GM18870 (cell line): ENCODE results near the gene TAF5L.
"Not testable (repeated sequence)": the region's sequence is repeated elsewhere in the genome, so short reads cannot be mapped to it uniquely, and the experiment has no call there.

Experiments used
- ATAC-seq: cut with Tn5 transposase; IDR thresholded peaks from one replicate; pipeline ENCODE4 v1.9.1; 2021; ENCODE audit warnings: moderate library complexity; ENCODE audit not compliant: unreplicated experiment

Gene TAF5L

GRCh38 chr1:229642970-229643369, 17.0 kb upstream of the TAF5L start:
- ATAC-seq = no peak

- ATAC-seq = no peak
Observed at GRCh38 chr1:229642376-229642775, 16.5 kb upstream of the TAF5L start.

GRCh38 chr1:229641306-229641705, 15.4 kb upstream of the TAF5L start:
- ATAC-seq = no peak

DNA sequence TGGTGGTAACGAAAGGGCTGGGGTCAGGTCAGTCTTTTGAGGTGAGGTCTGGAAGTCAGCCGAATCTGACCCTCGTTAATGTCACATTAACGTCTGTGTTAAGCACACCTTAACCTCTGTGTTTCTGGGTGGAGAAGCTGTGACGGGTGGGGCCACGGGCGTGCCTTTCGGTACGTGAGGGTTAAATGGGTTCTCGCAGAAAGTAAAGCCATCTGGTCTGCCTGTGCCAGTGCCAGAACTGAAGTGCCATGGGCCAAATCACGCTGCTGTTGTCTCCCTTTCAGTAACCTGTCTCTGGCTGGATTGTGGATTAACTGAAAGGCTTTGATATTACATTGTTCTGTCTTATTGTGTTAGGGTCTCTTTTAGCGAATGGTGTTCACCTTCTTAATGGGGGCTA, 14.5 kb upstream of the TAF5L start:
- no peak for ATAC-seq

DNA sequence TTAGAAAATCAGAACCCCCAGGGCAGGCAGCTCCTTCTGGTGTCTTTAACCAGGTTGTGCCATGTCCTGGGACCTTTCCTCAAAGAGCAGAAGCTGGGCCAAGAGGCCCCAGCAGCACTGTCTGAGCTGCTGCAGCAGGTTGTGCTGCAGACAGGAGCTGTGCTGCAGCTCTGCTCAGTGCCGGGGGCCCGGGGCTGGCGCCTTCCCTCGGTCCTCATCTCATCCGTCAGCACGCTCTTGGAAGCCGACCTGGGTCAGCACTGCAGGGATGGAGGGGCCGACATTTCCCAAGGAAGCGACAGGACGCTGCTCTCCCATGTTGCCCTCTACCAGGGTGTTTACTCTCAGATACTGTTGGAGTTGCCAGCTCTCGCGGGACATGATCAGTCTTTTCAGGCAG, 11.8 kb upstream of the TAF5L start:
- ATAC-seq = no peak

- no peak for ATAC-seq
Observed at GRCh38 chr1:229636042-229636441, 10.1 kb upstream of the TAF5L start.

DNA sequence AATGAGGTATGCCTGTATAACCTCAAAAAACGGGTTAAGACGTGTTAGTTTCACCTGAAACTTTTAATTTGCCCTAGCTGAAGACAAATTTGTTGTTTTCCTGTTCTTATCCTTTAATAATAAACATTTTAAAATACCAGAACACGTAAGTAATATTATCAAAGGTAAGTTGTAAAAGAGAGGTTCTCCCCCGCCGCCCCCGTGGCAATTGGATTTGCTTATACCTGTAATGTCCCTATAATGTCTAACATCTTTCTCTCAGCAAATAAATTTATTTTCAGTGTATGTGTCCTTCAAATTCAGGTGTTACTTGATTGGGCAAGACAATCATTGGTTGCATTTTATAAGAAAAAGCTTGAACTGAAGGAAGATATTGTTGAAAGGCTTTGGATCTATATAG, 6.0 kb upstream of the TAF5L start:
- ATAC-seq = no peak

DNA sequence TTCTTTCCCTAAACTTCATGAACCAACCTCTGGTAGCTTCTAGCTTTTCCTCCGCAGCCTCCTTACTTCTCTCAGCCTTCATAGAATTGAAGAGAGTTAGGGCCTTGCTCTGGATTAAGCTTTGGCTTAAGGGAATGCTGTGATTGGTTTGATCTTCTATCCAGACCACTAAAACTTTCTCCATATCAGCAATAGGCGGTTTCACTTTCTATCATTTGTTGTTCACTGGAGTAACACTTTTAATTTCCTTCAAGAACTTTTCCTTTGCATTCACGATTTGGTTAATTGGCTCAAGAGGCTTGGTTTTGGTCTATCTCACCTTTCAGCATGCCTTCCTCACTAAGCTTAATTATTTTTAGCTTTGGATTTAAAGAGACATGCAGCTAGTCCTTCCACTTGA, 5.2 kb upstream of the TAF5L start:
- no peak for ATAC-seq

DNA sequence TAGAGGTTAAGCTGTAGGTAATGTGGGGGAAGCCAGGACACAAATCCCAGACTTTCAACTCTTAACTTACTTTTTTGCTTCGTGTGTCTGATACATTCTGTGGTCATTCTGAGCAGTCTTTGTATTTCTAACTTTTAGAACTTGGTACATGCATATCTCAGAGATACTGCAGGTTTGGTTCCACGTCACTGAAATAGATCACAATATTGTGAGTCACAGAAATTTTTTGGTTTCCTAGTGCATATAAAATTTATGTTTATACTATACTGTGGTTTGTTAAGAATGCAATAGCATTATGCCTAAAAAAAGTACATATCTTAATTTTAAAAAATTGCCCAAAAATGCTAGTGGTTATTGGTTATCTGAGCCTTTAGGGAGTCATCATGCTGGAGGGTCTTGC, 3.3 kb upstream of the TAF5L start:
- no peak for ATAC-seq

- no peak for ATAC-seq
Observed at GRCh38 chr1:229627003-229627402, 1.1 kb upstream of the TAF5L start.

DNA sequence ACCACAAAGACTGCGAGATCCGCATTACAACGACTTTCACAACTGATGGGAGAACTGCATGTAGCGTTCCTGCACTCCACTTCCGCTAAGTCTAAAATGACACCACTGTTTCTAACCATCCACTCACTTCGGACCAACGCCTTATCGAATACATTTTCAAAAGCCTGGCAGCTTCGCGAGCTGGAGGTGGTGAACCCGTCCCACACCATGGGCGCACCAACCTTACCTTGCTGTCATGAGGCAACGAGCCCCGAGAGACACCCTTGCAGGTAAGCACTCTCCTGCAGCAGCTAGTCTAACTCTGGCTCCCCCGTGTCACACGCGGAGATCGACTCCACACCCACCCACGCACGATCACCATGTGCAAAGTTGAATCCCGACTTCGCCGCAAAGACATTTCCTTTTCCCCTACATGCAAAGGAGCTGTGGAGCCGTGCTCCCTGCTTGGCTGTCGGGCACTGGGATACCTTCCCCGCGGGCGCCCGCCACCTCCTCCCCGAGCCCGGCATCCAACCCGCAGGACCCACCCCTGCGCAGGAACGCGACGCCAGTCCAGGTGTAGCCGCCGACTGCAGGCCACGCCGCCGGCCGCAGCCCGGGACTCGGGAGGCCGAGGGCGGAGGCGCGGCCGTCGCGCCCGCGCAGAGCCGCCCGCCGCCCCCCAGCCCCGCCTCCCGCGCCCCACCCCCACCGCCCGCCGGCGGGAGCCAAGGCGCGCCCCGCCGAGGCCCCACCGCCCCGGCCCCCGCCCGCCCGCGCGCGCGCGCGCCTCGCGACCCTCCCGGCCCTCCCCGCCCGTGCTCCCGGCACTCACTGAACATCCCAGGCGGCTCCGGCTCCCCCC, 629 bp downstream of the TAF5L start:
- no peak for ATAC-seq

GRCh38 chr1:229624521-229625070, 1.3 kb downstream of the TAF5L start:
- no peak for ATAC-seq

DNA sequence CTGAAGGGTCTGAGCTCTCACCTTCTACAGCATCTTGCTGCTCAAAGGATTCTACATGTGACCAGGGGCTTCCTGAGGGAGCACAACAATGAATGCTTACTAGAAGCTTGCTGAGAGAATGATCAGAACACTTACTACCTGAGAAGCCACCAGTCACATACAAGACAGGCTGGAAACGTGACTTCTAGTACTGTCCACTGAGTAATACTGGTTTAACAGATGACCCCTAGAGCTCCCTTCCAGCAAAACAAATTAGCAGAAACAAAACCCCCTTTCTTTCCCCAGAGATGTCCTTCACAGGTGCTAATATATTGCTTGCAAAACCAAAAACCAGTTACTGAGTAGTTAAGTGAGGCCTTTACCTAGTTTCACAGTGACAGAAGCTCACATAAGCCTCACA, 2.1 kb downstream of the TAF5L start:
- ATAC-seq = no peak

- ATAC-seq = no peak
Observed at GRCh38 chr1:229623225-229623624, 2.7 kb downstream of the TAF5L start.

DNA sequence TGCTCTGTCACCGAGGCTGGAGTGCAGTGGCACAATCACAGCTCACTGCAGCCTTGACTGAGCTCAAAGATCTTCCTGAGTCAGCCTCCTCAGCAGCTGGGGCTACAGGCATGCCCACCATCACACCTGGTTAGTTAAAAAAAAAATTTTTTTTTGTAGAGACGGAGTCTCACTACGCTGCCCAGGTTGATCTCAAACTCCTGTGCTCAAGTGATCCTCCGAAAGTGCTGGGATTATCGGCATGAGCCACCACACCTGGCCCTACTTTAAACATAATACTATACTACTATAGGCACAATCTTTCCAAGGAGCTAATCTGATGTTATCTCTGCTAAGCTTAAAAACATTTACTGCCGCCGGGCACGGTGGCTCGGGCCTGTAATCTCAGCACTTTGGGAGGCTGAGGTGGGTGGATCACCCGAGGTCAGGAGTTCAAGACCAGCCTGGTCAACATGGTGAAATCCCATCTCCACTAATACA, 3.2 kb downstream of the TAF5L start:
- ATAC-seq = not testable (repeated sequence)

- no peak for ATAC-seq
Observed at GRCh38 chr1:229621663-229622062, 4.3 kb downstream of the TAF5L start.

GRCh38 chr1:229620876-229621275, 5.0 kb downstream of the TAF5L start:
- ATAC-seq = no peak

DNA sequence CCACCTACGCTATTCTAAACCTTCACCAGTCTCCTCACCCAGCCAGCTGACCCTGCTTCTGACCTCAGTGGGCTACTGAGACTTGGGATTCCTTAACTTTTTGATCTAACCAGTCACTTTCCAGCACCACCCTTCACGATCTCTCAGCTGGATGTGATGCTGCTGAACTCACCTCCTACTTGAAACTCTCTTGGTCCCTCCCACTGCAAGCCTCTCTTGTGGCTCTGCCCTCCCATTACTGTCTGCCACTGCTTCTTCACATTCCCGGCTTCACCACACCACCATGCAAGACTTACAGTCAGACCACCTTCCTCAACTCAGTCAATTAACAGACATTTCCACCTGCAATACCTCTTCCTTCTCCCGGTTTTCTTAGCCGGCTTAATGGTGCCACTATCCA, 6.3 kb downstream of the TAF5L start:
- no peak for ATAC-seq

DNA sequence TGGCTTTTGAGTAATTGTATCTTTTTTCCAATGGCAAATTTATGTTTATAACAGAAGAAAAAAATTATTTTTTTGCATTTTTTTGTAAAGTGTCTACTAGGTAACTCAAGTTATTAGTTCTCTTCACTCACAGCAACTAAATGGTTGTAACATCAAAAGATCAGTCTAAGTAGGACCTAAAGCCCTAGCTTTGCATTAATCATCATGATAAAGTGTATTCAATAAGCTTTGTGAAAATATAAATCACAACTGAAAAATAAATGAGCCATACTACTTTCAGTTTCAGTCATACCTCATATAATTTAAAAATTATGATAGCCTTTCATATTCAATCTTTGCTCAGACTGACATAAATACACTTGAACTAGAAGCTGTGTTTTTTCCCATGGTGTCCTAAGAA, 6.9 kb downstream of the TAF5L start:
- ATAC-seq = no peak

DNA sequence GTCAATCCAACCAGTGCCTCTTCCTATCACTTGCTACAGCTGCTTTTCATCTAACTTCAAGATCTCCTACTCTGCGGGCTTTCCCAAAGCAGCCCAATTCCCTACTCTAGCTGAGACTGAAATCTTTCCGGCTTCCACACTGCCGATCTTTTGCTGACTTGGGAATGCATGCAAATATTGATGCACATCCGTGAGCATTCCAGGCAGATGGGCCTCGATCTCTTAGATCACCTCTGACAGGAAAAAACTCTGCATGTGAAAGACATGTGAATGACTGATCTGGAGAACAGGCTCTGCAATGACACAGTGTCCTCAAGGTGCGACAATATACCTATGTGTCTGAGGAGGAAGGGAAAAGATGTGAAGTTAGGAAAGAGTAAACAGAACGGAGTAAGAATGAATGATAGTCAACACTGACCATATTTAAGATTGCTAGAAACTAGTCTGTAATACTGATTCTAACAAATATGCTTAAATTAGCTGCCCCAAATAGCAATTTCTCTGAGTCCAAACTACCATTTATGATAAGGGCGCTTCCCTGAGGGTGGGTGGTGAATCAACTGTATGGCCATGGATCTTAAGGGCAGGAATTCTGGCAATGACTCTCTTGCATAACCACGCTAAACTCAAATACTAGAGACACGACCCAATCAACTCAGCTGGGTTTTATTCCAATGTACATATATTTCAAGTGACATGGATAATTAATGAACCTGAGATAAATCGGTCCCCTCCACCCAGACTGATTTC, 8.4 kb downstream of the TAF5L start:
- no peak for ATAC-seq

- ATAC-seq = no peak
Observed at GRCh38 chr1:229614701-229615100, 11.2 kb downstream of the TAF5L start.

GRCh38 chr1:229613938-229614337, 12.0 kb downstream of the TAF5L start:
- ATAC-seq = no peak
